SK-N-SH (cell line): ENCODE measurements around the gene PDS5A. TPM values are rescaled to one million over a fixed set of nuclear protein-coding genes. Genes with fewer than 3 reads are reported as not detected.

ENCODE experiments used
- CTCF ChIA-PET: fragments of 300-600, 350-600 bp; formaldehyde crosslinking; extraction: SDS; loops from one replicate; lab custom pipeline; 2021; lab: Yijun Ruan, JAX
- POLR2A ChIA-PET: fragments of 350-600 bp; sonication (Branson Sonifier 250); formaldehyde crosslinking; extraction: SDS; loops from one replicate; lab custom pipeline; 2020; ENCODE audit warnings: antibody characterized with exemption, inconsistent platforms; lab: Yijun Ruan, JAX
- DNase-seq: peaks from one replicate; pipeline ENCODE4 v3.0.0; 2012
- H2AFZ ChIP-seq: fragments of 200-600 bp; sonication (generic); 2 replicates; pipeline ENCODE4 v1.8.1; 2016; ENCODE audit warnings: antibody characterized with exemption, mild to moderate bottlenecking, low read depth
- H3F3A ChIP-seq: fragments of 200-600 bp; sonication (generic); replicated peaks from 2 replicates; pipeline ENCODE3; 2016; ENCODE audit warnings: antibody characterized with exemption, mild to moderate bottlenecking; ENCODE audit not compliant: insufficient read depth
- H3K27ac ChIP-seq, 2 experiments: fragments of 200-500 bp in 1 of 2; fragments of 200-600 bp in 1 of 2; sonication (Bioruptor generic) in 1 of 2; sonication (generic), shearing (Covaris generic) in 1 of 2; 2 replicates each; pipeline versions ENCODE4 v1.5.1 to v1.6.1; 2014 to 2016; ENCODE audit warnings: low read depth in 2 of 2, inconsistent platforms in 1 of 2, low read length in 1 of 2, mild to moderate bottlenecking in 1 of 2, mixed read lengths in 1 of 2
- H3K27me3 ChIP-seq: fragments of 200-600 bp; sonication (generic), shearing (Covaris generic); 2 replicates; pipeline ENCODE4 v1.6.1; 2016; ENCODE audit warnings: mixed run types; ENCODE audit not compliant: insufficient read depth
- H3K36me3 ChIP-seq, 2 experiments: fragments of 200-500 bp in 1 of 2; fragments of 200-600 bp in 1 of 2; sonication (Bioruptor generic) in 1 of 2; sonication (generic) in 1 of 2; replicated peaks in 1 of 2; 2 replicates each; pipeline versions ENCODE3 to v1.5.1; 2014 to 2016; ENCODE audit warnings: low read length in 1 of 2, mild to moderate bottlenecking in 1 of 2; ENCODE audit not compliant: insufficient read depth in 2 of 2, control insufficient read depth in 1 of 2
- H3K4me1 ChIP-seq, 2 experiments: fragments of 200-500 bp in 1 of 2; fragments of 200-600 bp in 1 of 2; sonication (Bioruptor generic) in 1 of 2; sonication (generic), shearing (Covaris generic) in 1 of 2; 2 replicates each; pipeline versions ENCODE4 v1.5.1 to v1.6.1; 2014 to 2016; ENCODE audit warnings: low read depth in 1 of 2, low read length in 1 of 2, mixed run types in 1 of 2; ENCODE audit not compliant: insufficient read depth in 2 of 2, control insufficient read depth in 1 of 2
- H3K4me2 ChIP-seq: fragments of 200-600 bp; sonication (generic), shearing (Covaris generic); 2 replicates; pipeline ENCODE4 v1.6.1; 2017; ENCODE audit warnings: mixed run types
- H3K4me3 ChIP-seq, 2 experiments: fragments of 200-500 bp in 1 of 2; fragments of 200-600 bp in 1 of 2; sonication (Bioruptor generic) in 1 of 2; sonication (generic), shearing (Covaris generic) in 1 of 2; 2 replicates each; pipeline versions ENCODE4 v1.5.1 to v1.8.1; 2014 to 2016; ENCODE audit warnings: low read depth in 2 of 2, inconsistent platforms in 1 of 2, low read length in 1 of 2, mild to moderate bottlenecking in 1 of 2, mixed read lengths in 1 of 2, moderate library complexity in 1 of 2
- H3K79me2 ChIP-seq: fragments of 200-600 bp; sonication (generic); 2 replicates; pipeline ENCODE4 v1.8.1; 2017; ENCODE audit warnings: mild to moderate bottlenecking; ENCODE audit not compliant: insufficient read depth
- H3K9ac ChIP-seq: fragments of 200-600 bp; sonication (generic); 2 replicates; pipeline ENCODE4 v1.6.1; 2017; ENCODE audit warnings: mixed run types
- H3K9me2 ChIP-seq: fragments of 200-600 bp; sonication (generic); 2 replicates; pipeline ENCODE4 v1.6.1; 2017; ENCODE audit warnings: mixed run types
- H3K9me3 ChIP-seq: fragments of 200-600 bp; sonication (generic); 2 replicates; pipeline ENCODE4 v1.6.1; 2017; ENCODE audit warnings: mixed run types, mild to moderate bottlenecking, moderate library complexity
- H4K20me1 ChIP-seq: fragments of 200-600 bp; sonication (generic); 2 replicates; pipeline ENCODE4 v1.6.1; 2017; ENCODE audit warnings: mild to moderate bottlenecking, mixed run types; ENCODE audit not compliant: insufficient read depth
- ELF1 ChIP-seq: IDR thresholded peaks from 2 replicates; pipeline ENCODE4 v1.4.0; 2012
- FOSL2 ChIP-seq: IDR thresholded peaks from 2 replicates; pipeline ENCODE4 v1.4.0; 2012; ENCODE audit warnings: low read depth, mild to moderate bottlenecking, moderate library complexity, borderline replicate concordance
- GABPA ChIP-seq: IDR thresholded peaks from 2 replicates; pipeline ENCODE4 v1.4.0; 2012; ENCODE audit warnings: low read depth, mild to moderate bottlenecking
- GATA2 ChIP-seq: sonication (generic); formaldehyde crosslinking; IDR thresholded peaks from 2 replicates; pipeline ENCODE4 v1.5.0; 2020; ENCODE audit warnings: mild to moderate bottlenecking, missing genetic modification reagents
- JUND ChIP-seq: IDR thresholded peaks from 2 replicates; pipeline ENCODE4 v1.4.0; 2012
- MXI1 ChIP-seq: IDR thresholded peaks from 2 replicates; pipeline ENCODE4 v1.6.1; 2012; ENCODE audit warnings: mild to moderate bottlenecking, low read depth, low read length, improper control_type of control experiment
- NFIC ChIP-seq: IDR thresholded peaks from 2 replicates; pipeline ENCODE4 v1.4.0; 2012; ENCODE audit warnings: borderline replicate concordance
- PBX3 ChIP-seq: IDR thresholded peaks from 2 replicates; pipeline ENCODE4; 2012
- POLR2AphosphoS5 ChIP-seq: IDR thresholded peaks from 2 replicates; pipeline ENCODE4 v1.6.1; 2012; ENCODE audit warnings: low read depth, low read length
- RAD21 ChIP-seq: IDR thresholded peaks from 2 replicates; pipeline ENCODE4 v1.6.1; 2012; ENCODE audit warnings: mild to moderate bottlenecking, low read length
- RCOR1 ChIP-seq: fragments of 150-350 bp; IDR thresholded peaks from 2 replicates; pipeline ENCODE4 v1.6.1; 2017; ENCODE audit warnings: antibody characterized with exemption, low read length
- RFX5 ChIP-seq: IDR thresholded peaks from 2 replicates; pipeline ENCODE4 v1.6.1; 2012; ENCODE audit warnings: mild to moderate bottlenecking, improper control_type of control experiment, low read length
- SMC3 ChIP-seq: IDR thresholded peaks from 2 replicates; pipeline ENCODE4 v1.6.1; 2012; ENCODE audit warnings: low read depth, low read length, improper control_type of control experiment
- TAF1 ChIP-seq: IDR thresholded peaks from 2 replicates; pipeline ENCODE4 v1.6.1; 2012; ENCODE audit warnings: low read depth, mild to moderate bottlenecking, low read length, moderate library complexity, borderline replicate concordance
- TCF12 ChIP-seq: IDR thresholded peaks from 2 replicates; pipeline ENCODE4 v1.4.0; 2012
- USF1 ChIP-seq: IDR thresholded peaks from 2 replicates; pipeline ENCODE4 v1.4.0; 2012; ENCODE audit warnings: low read depth, borderline replicate concordance
- WGBS: methylation state at CpG from one replicate; pipeline ENCODE4 v1.1.6; 2017; ENCODE audit warnings: low lambda C conversion rate; 5-methylcytosine and 5-hydroxymethylcytosine counted together
- polyA plus RNA-seq, 3 experiments: library from polyadenylated mRNA; depleted of rRNA; stranded (reverse); fragments of >200 nt; gene quantifications; 2 replicates each; pipeline ENCODE4 v1.2.3, GENCODE V29; 2012
- TF ChIP-seq, protein P1 (sequence below): IDR thresholded peaks from 2 replicates; pipeline ENCODE4 v1.4.0; 2012; ENCODE audit warnings: low read depth
- TF ChIP-seq, protein P2 (sequence below): fragments of 200-600 bp; sonication (generic); IDR thresholded peaks from 2 replicates; pipeline ENCODE4 v1.6.1; 2017; ENCODE audit warnings: antibody characterized with exemption, mild to moderate bottlenecking, moderate library complexity

The PDS5A gene
- polyA plus RNA-seq, 1 of the 3 experiments (the other 2 are of a cell fraction): 14.1 TPM

GRCh38 chr4:39928538-39928937 lies 49.2 kb downstream of the PDS5A start:
- H3K27me3 ChIP-seq: no peaks in the 10 kb centered on the region

More at GRCh38 chr4:39928538-39928937, 49.2 kb downstream of the PDS5A start:
- Histone ChIP-seq H3K9me3 (no peaks in the 10 kb centered on the region), H3K9ac (no peak overlapping the region), H3K9me2 (no peaks in the 10 kb centered on the region), H4K20me1 (peaks cover 5% of the 10 kb centered on the region; the same call in 1 of the 2 replicates), H2AFZ (no peak overlapping the region), H3F3A (peaks cover 7% of the 10 kb centered on the region), H3K36me3 (peaks cover 36 to 44% of the 10 kb centered on the region in 2 experiments), H3K79me2 (peaks cover 82% of the 10 kb centered on the region), H3K4me2 (no peak overlapping the region), H3K4me3 (no peak overlapping the region), H3K4me1 (no peaks in the 10 kb centered on the region; a peak in 1 of 4 replicates), H3K27ac (no peak overlapping the region)
- CTCF ChIA-PET: no interaction called here
- WGBS: 100% methylated on average over 2 of the region's 2 CpGs
- DNase-seq: no peak
- TF ChIP-seq, protein P1, sequence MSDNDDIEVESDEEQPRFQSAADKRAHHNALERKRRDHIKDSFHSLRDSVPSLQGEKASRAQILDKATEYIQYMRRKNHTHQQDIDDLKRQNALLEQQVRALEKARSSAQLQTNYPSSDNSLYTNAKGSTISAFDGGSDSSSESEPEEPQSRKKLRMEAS: no peak
- no peak for TF ChIP-seq GABPA
- TF ChIP-seq RAD21: no peak
- no peak for TF ChIP-seq USF1
- TF ChIP-seq MXI1: no peak
- TF ChIP-seq, protein P2, sequence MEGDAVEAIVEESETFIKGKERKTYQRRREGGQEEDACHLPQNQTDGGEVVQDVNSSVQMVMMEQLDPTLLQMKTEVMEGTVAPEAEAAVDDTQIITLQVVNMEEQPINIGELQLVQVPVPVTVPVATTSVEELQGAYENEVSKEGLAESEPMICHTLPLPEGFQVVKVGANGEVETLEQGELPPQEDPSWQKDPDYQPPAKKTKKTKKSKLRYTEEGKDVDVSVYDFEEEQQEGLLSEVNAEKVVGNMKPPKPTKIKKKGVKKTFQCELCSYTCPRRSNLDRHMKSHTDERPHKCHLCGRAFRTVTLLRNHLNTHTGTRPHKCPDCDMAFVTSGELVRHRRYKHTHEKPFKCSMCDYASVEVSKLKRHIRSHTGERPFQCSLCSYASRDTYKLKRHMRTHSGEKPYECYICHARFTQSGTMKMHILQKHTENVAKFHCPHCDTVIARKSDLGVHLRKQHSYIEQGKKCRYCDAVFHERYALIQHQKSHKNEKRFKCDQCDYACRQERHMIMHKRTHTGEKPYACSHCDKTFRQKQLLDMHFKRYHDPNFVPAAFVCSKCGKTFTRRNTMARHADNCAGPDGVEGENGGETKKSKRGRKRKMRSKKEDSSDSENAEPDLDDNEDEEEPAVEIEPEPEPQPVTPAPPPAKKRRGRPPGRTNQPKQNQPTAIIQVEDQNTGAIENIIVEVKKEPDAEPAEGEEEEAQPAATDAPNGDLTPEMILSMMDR: no peak
- no peak for TF ChIP-seq JUND
- TF ChIP-seq RCOR1: no peak
- no peak for TF ChIP-seq TAF1
- TF ChIP-seq NFIC: no peak
- no peak for TF ChIP-seq RFX5
- TF ChIP-seq ELF1: no peak
- TF ChIP-seq TCF12: no peak
- no peak for TF ChIP-seq POLR2AphosphoS5
- TF ChIP-seq FOSL2: no peak
- TF ChIP-seq PBX3: no peak
- TF ChIP-seq SMC3: no peak
- no peak for TF ChIP-seq GATA2 (CRISPR knock-in tag)
- POLR2A ChIA-PET: no interaction called here
